Gastroesophageal sphincter (tissue), 4 donors: ENCODE data around the gene CAMKMT. TPM values are rescaled to one million over a fixed set of nuclear protein-coding genes. Genes with fewer than 3 reads are reported as not detected.
A peak's percentile ranks its signal among the peaks of the same experiment; 100 is the strongest.

Experiments used
- ATAC-seq: fragments of 150-250 bp; one replicate; pipeline ENCODE4 v1.9.1; 2016; ENCODE audit warnings: mild to moderate bottlenecking, moderate library complexity
- H3K27ac ChIP-seq, 4 donors: fragments of 200-600 bp; sonication (generic) in 3 of 4; 1 replicate in 3 of 4; 2 replicates in 1 of 4; pipeline ENCODE4 v1.5.1; 2016 to 2019
- H3K27me3 ChIP-seq: fragments of 200-600 bp; sonication (generic); one replicate; pipeline ENCODE4 v1.5.1; 2019
- H3K36me3 ChIP-seq, 2 donors: fragments of 200-600 bp; sonication (generic); one replicate each; pipeline ENCODE4 v1.5.1; 2019; ENCODE audit warnings: control low read depth in 1 of 2
- H3K4me1 ChIP-seq, 3 donors: fragments of 200-600 bp; sonication (generic); 1 replicate in 2 of 3; 2 replicates in 1 of 3; pipeline ENCODE4 v1.5.1; 2016 to 2019; ENCODE audit warnings: control low read depth in 2 of 3
- H3K4me3 ChIP-seq, 2 donors: fragments of 200-600 bp; sonication (generic); one replicate each; pipeline ENCODE4 v1.5.1; 2019; ENCODE audit warnings: mild to moderate bottlenecking in 1 of 2, moderate library complexity in 1 of 2
- H3K9me3 ChIP-seq, 3 donors: fragments of 200-600 bp; sonication (generic); one replicate each; pipeline ENCODE4 v1.5.1; 2017 to 2019; ENCODE audit warnings: control low read depth in 2 of 3
- EP300 ChIP-seq: sonication (generic); formaldehyde crosslinking; IDR thresholded peaks from one replicate; pipeline ENCODE4 v1.6.1; 2017; ENCODE audit warnings: antibody characterized with exemption, mild to moderate bottlenecking
- POLR2A ChIP-seq, 2 donors: fragments of 450-650 bp; IDR thresholded peaks; one replicate each; pipeline ENCODE4 v1.6.1; 2017; ENCODE audit warnings: antibody characterized with exemption in 2 of 2, mild to moderate bottlenecking in 2 of 2, moderate library complexity in 1 of 2
- POLR2AphosphoS5 ChIP-seq: sonication (generic); formaldehyde crosslinking; IDR thresholded peaks from one replicate; pipeline ENCODE4 v1.6.1; 2017; ENCODE audit warnings: antibody characterized with exemption
- WGBS, 2 donors: methylation state at CpG; one replicate each; pipeline ENCODE4 v1.1.5; 2018; ENCODE audit warnings: low coverage in 1 of 2; 5-methylcytosine and 5-hydroxymethylcytosine counted together
- total RNA-seq, 4 donors: library from RNA; depleted of rRNA; stranded (reverse); fragments of >200 nt; gene quantifications; one replicate each; pipeline ENCODE4 v1.1.0, GENCODE V29; 2016
- TF ChIP-seq, protein P1 (sequence below), 4 experiments: fragments of 200-600 bp in 2 of 4; fragments of 450-650 bp in 2 of 4; sonication (generic) in 1 of 4; IDR thresholded peaks; one replicate each; pipeline ENCODE4 v1.5.1; 2017 to 2019; ENCODE audit warnings: antibody characterized with exemption in 4 of 4, mild to moderate bottlenecking in 2 of 4, moderate library complexity in 2 of 4

The CAMKMT gene
- total RNA-seq, 4 donors from 2014 or later: 4.2 to 19.5 (median 11.0) TPM

DNA sequence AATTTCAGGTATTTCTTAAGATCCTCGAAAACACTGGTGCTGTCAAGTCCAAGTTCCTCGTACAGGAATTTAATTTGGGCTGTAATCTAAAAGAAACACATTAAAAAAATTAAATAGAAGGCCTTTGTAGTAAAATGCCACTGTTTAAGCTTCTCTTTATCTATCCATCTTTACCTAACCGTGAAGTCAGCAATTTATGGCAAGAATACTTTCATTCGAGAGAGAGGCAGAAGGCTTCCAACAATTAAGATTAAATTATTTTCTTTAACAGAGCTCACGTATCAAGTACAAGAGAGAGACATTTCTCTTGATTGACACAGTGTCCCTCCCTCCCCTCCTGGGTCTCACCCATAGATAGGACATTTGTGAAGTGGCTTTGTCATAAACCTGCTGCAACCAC lies 40.4 kb upstream of the CAMKMT start:
- Histone ChIP-seq H3K27me3 (no peaks in the 10 kb centered on the region), H3K27ac (no peak overlapping the region), H3K9me3 (no peaks in the 10 kb centered on the region), H3K36me3 (peaks cover 14 to 80% of the 10 kb centered on the region in 2 donors), H3K4me3 (no peak overlapping the region), H3K4me1 (peaks cover 3 to 20% (median 9%) of the 10 kb centered on the region in 3 donors)
- WGBS, 2 donors: 87 to 93% methylated on average over 5 of the region's 5 CpGs
- ATAC-seq: no peak
- TF ChIP-seq POLR2A (IDR thresholded peaks at IDR 0.05): no peak

DNA sequence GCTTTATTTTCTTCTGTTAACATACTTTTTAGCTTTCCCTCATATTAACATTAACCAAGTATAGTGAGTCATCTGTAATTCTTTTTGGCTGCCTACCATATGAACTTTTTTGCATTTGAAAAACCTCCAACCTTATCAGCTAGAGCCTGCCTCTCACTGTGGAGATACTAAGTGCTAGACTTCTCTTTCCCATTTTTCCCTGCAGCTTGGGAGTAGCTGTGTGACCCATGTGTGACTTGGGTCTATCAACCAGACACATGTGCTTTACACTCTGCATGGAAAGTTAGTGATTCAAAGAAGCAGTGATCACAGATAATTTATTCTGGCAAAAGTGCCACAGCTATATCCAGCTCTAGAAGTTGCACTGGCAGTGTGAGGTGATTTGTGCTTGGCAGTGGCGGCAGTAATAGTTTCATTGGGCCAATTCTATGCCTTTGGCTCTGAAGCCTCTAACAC lies 36.7 kb upstream of the CAMKMT start:
- H3K36me3 ChIP-seq: peaks cover 14 to 74% of the 10 kb centered on the region in 2 donors

DNA sequence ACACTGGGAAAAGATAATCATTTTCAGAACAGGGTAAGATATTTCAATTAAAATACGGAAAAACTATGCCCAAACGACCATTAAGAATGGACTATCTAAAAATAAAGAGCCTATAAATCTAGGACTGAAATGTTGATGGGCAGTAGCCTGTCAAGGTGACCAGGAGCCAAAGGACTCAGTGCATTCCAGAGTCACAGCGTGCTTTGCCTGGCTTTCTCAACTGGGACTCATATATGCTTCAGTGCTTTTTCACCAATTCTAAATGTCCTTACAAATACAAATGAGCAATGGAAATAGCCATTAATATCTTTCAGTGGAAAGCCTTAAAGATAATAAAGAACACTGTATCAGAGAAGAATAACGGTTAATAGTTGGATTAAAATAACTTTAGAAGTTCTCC lies 35.9 kb upstream of the CAMKMT start:
- H3K4me1 ChIP-seq: peaks cover 3 to 22% (median 9%) of the 10 kb centered on the region in 3 donors
- H3K27ac ChIP-seq: no peak overlapping the region
- H3K27me3 ChIP-seq: no peaks in the 10 kb centered on the region
- H3K36me3 ChIP-seq: peaks cover 11 to 73% of the 10 kb centered on the region in 2 donors
- no peak for TF ChIP-seq POLR2A (IDR thresholded peaks at IDR 0.05)
- TF ChIP-seq EP300: no peak
- TF ChIP-seq POLR2AphosphoS5: no peak
- TF ChIP-seq, protein P1, sequence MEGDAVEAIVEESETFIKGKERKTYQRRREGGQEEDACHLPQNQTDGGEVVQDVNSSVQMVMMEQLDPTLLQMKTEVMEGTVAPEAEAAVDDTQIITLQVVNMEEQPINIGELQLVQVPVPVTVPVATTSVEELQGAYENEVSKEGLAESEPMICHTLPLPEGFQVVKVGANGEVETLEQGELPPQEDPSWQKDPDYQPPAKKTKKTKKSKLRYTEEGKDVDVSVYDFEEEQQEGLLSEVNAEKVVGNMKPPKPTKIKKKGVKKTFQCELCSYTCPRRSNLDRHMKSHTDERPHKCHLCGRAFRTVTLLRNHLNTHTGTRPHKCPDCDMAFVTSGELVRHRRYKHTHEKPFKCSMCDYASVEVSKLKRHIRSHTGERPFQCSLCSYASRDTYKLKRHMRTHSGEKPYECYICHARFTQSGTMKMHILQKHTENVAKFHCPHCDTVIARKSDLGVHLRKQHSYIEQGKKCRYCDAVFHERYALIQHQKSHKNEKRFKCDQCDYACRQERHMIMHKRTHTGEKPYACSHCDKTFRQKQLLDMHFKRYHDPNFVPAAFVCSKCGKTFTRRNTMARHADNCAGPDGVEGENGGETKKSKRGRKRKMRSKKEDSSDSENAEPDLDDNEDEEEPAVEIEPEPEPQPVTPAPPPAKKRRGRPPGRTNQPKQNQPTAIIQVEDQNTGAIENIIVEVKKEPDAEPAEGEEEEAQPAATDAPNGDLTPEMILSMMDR (IDR thresholded peaks at IDR 0.05): no peak
- no peak for ATAC-seq
- H3K9me3 ChIP-seq: no peaks in the 10 kb centered on the region
- H3K4me3 ChIP-seq: no peak overlapping the region
- WGBS, 2 donors: 57 to 81% methylated on average over 4 of the region's 4 CpGs

More for the DNA sequence above, 36.7 kb upstream of the CAMKMT start:
- Histone ChIP-seq H3K27me3 (no peaks in the 10 kb centered on the region), H3K27ac (peak overlapping the region in 2 of 4 donors; percentile 26 to 29), H3K4me3 (no peak overlapping the region), H3K4me1 (peaks cover 3 to 22% (median 9%) of the 10 kb centered on the region in 3 donors), H3K9me3 (no peaks in the 10 kb centered on the region)
- WGBS, 2 donors: 80% methylated on average over 1 of the region's 1 CpG; no CpG with 5 or more reads in 1 of the 2 donors
- TF ChIP-seq, protein P1 (IDR thresholded peaks at IDR 0.05): no peak
- TF ChIP-seq POLR2A (IDR thresholded peaks at IDR 0.05) (no peak), POLR2AphosphoS5 (no peak), EP300 (no peak)
- no peak for ATAC-seq

DNA sequence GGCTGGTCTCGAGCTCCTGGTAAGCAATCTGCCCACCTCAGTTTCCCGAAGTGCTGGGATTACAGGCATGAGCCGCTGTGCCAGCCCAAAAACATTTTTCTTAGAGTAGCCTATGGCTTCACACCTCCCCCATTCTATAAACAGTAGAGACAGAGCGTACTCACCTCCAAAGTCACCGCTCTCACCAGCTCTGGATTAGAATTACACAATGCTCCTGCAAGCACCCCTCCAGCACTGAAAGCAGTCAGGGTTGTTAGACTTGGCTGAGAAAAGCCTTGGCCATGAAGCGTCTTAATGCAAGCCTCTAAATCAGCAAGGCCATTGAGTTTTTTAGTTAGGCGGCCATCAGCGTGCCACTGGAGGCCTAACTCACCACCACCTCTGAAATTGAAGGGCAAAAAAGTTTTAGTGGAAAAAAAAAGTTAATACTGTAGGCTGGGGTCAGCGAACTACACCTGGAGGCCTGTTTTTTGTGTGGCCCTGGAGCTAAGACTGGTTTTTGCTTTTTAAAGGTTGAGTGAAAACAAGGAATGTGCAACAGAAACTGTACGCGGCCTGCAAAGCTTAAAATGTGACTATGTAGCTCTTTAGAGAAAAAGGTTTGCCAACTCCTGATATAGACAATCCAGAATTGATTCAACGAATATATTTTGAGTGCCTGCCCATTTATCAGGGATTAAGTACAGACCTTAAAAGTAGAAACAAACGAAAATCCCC lies 35.0 kb upstream of the CAMKMT start:
- no peak for TF ChIP-seq EP300
- ATAC-seq: no peak
- Histone ChIP-seq H3K27me3 (no peaks in the 10 kb centered on the region), H3K36me3 (peaks cover 11 to 73% of the 10 kb centered on the region in 2 donors), H3K9me3 (no peaks in the 10 kb centered on the region), H3K4me1 (peaks cover 3 to 22% (median 9%) of the 10 kb centered on the region in 3 donors), H3K4me3 (no peak overlapping the region), H3K27ac (no peak overlapping the region)
- 83 to 91% methylated on average over 4 to 9 of the region's 13 CpGs for WGBS, 2 donors

DNA sequence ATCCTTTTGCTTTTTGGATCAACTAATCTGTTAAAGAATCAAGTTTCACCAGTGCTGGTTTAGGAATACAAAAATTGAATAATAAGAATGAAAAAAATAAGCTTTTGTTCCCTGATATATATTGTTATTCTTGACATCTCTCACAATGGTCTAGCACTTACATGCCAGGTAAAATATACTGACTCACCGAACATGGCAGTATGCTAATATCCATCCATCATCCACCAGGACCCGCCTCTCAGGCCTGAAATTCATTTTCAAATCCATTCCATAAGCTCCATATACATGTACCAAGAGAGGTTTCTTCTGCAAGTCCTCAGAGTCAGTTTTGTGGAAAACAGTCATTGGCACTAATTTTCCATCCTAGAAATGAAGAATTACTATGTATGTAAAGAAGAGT lies 33.0 kb upstream of the CAMKMT start:
- peaks cover 3 to 24% (median 11%) of the 10 kb centered on the region in 3 donors for H3K4me1 ChIP-seq
- no peak for ATAC-seq
- no peaks in the 10 kb centered on the region for H3K27me3 ChIP-seq
- peaks cover 0 to 61% of the 10 kb centered on the region in 2 donors for H3K36me3 ChIP-seq
- no peak overlapping the region for H3K27ac ChIP-seq
- H3K9me3 ChIP-seq: no peaks in the 10 kb centered on the region
- no peak overlapping the region for H3K4me3 ChIP-seq
- TF ChIP-seq, protein P1 (IDR thresholded peaks at IDR 0.05): no peak
- 69 to 87% methylated on average over 2 of the region's 2 CpGs for WGBS, 2 donors

DNA sequence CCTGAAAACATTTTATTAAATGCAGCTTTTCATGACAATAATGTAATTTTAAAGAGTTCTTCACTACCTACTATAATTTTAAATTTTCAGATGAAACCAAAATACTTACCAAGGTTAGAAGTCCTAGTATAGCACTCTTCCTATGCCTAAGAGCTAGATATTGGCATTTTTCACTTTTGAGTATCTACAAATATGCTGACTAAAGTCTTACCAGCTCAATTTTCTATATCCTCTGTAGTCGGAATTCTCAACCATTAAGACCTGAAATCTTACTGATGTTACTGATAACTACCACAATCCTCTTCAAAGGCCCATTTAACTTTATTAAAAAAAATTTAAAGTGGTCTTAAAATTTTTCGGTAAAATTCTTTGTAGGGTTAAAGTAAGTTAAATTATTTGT lies 32.4 kb upstream of the CAMKMT start:
- ATAC-seq: no peak
- Histone ChIP-seq H3K9me3 (no peaks in the 10 kb centered on the region), H3K27ac (no peak overlapping the region), H3K4me3 (no peak overlapping the region), H3K27me3 (no peaks in the 10 kb centered on the region), H3K36me3 (peaks cover 0 to 57% of the 10 kb centered on the region in 2 donors), H3K4me1 (peaks cover 3 to 30% (median 12%) of the 10 kb centered on the region in 3 donors)
- TF ChIP-seq EP300 (no peak), POLR2A (IDR thresholded peaks at IDR 0.05) (no peak), POLR2AphosphoS5 (no peak)
- TF ChIP-seq, protein P1 (IDR thresholded peaks at IDR 0.05): no peak
- WGBS, 2 donors: 86 to 94% methylated on average over 2 of the region's 2 CpGs
